NCI-H2029 (cell line): Measurements from ENCODE around the gene TNFRSF6B.

Source experiments
- DNase-seq: peaks from one replicate; lab custom pipeline; 2025; lab: John Stamatoyannopoulos, UW

TNFRSF6B gene

DNA sequence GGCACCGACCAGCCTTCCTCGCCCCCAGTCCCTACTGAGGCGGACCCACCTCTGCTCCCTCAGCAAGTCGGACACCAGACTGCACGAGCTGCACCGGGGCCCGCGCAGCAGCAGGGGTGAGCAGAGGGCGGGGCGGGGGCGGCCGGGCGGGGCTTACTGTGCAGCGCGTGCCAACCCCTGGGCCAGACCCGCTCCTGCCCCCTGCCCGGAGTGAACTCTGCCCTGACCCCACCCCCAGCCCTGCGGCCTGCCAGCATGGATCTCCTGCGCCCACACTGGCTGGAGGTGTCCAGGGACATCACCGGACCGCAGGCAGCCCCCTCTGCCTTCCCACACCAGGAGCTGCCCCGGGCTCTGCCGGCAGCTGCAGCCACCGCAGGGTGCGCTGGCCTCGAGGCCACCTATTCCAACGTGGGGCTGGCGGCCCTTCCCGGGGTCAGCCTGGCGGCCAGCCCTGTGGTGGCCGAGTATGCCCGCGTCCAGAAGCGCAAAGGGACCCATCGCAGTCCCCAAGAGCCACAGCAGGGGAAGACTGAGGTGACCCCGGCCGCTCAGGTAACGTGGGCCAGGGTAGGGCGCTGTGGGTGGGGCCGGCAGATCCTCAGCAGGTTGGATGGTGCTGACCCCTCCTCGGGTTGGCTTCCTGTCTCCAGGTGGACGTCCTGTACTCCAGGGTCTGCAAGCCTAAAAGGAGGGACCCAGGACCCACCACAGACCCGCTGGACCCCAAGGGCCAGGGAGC lies 41.7 kb downstream of the TNFRSF6B start:
- no peak for DNase-seq

GRCh38 chr20:63738687-63739129 lies 42.3 kb downstream of the TNFRSF6B start:
- DNase-seq: no peak

- peak; percentile 60 for DNase-seq
These were observed 42.9 kb downstream of the TNFRSF6B start, which contains the start of gene SLC2A4RG for GRCh38 chr20:63739130-63740069. Gene SLC2A4RG (plus strand): TSS chr20:63739776. CDS start chr20:63739913, 137 bp downstream.

DNA sequence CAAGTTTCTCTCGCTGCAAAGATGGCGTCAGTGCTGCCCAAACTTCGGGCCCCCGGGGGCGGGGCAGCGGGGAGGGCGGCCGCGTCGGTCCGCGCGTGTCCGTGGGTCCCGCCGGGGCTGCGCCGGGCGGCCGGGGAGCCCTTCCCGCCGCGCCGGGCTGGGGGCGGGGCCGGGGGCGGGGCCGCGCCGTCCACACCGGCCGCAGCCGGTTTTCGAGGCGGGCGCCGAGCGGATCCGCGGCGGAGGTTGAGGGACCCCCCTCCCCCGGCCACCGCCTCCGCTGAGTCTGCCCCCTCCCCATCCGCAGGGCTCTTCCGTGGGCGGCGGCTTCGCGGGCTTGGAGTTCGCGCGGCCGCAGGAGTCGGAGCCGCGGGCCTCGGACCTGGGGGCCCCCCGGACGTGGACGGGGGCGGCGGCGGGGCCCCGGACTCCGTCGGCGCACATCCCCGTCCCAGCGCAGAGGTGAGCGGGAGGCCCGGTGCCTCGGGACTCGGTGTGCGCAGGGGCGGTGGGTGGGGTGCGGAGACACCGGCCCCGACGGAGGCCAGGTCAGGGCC lies 43.7 kb downstream of the TNFRSF6B start:
- DNase-seq: peak; percentile 32

- DNase-seq: peak; percentile 71
These were observed 44.3 kb downstream of the TNFRSF6B start for GRCh38 chr20:63740627-63741353.

DNA sequence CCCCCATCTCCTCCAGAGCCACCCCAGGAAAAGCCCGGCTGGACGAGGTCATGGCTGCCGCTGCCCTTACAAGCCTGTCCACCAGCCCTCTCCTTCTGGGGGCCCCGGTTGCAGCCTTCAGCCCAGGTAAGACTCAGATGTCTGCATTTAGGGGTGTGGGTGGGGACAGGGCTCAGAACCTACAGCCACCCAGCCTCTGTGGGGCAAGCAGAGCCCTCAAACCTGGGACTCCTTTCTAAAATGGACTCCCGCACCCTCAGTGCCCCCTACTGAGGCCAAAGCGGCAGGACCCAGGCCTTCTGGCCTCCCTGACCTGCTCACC lies 44.9 kb downstream of the TNFRSF6B start:
- no peak for DNase-seq

DNA sequence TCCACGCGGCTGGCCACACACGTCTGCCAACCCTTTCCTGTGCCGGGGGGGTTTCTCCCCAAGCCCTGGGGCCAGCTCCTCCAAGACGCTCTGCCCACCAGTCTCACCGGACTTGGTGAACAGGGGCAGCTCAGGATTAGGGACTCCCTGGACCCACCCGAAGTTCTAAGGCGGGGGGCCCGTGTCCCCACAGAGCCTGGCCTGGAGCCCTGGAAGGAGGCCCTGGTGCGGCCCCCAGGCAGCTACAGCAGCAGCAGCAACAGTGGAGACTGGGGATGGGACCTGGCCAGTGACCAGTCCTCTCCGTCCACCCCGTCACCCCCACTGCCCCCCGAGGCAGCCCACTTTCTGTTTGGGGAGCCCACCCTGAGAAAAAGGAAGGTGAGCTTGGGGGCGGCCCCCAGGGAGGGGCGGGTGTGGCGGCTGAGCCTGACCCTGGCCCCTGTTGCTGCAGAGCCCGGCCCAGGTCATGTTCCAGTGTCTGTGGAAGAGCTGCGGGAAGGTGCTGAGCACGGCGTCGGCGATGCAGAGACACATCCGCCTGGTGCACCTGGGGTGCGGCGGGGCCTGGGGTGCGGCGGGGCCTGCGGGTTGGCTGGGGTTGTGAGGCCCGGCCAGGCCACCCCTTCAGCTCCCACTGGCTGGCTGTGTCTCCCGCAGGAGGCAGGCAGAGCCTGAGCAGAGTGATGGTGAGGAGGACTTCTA lies 45.4 kb downstream of the TNFRSF6B start:
- DNase-seq: no peak

DNA sequence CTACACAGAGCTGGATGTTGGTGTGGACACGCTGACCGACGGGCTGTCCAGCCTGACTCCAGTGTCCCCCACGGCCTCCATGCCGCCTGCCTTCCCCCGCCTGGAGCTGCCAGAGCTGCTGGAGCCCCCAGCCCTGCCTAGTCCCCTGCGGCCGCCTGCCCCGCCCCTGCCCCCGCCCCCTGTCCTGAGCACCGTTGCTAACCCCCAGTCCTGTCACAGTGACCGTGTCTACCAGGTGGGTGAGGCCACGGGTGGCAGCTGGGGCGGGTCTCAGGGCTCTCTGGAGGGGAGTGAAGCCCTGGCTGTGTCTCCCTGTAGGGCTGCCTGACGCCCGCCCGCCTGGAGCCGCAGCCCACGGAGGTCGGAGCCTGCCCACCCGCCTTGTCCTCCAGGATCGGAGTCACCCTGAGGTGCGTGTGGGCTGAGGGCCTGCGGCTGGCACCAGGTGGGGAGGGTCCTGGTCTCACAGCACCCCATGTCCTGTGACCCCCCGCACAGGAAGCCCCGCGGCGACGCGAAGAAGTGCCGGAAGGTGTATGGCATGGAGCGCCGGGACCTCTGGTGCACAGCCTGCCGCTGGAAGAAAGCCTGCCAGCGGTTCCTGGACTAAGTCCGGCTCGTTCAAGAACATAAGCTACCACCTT lies 46.1 kb downstream of the TNFRSF6B start:
- DNase-seq: no peak

DNA sequence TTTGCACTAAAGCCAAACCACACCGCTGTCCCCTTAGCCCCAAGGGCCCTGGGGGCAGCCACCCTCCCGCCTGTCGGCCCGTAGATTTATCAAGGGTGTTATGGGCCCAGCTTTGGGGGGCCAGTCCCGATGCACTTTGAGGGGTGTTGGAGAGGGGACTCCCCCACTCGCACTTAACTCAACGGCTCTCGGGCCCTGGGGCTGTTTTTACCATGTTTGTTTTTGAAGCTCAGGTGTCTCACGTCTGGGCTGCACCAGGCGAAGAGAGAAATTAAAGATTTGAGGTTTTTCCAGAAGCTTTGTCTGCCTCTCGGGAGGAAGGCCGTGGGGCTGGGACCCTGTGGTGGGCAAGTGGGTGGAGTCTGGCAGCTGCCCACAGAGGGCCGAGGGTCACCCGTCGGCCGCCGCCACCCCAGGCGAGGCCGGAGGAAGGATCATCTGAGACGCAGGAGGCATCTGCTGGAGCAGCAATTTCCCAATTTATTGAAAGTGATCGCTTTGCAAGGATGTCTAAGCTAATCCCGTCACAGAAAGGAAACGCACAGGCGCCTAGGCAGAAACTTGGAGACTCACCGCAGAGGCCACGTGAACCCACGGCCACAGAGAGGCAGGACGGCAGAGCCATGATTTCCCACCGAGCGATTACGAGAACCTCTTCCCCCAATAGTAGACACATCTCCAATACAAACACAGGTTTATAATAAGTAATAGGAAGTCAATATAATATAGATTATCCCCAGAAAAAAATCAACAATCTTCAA lies 46.9 kb downstream of the TNFRSF6B start:
- DNase-seq: no peak

DNA sequence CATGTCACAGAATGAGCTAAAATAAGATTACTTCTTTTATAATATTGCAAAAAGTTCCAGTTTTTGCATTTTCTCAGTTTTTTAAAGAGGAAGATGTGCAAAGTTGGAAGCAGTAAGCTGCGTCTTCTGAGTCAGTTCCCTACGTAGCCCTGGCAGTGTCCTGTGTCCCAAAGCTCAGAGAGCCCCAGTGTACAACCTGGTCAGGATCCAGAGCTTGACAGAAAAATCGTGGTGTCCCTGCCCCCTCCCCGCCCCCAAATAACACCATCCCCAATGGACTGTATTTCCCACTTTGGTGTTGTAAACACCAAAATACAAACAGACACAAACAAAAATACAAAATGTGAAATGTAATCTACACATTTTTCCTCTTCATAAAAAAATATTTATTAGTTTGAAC lies 47.7 kb downstream of the TNFRSF6B start:
- DNase-seq: no peak

DNA sequence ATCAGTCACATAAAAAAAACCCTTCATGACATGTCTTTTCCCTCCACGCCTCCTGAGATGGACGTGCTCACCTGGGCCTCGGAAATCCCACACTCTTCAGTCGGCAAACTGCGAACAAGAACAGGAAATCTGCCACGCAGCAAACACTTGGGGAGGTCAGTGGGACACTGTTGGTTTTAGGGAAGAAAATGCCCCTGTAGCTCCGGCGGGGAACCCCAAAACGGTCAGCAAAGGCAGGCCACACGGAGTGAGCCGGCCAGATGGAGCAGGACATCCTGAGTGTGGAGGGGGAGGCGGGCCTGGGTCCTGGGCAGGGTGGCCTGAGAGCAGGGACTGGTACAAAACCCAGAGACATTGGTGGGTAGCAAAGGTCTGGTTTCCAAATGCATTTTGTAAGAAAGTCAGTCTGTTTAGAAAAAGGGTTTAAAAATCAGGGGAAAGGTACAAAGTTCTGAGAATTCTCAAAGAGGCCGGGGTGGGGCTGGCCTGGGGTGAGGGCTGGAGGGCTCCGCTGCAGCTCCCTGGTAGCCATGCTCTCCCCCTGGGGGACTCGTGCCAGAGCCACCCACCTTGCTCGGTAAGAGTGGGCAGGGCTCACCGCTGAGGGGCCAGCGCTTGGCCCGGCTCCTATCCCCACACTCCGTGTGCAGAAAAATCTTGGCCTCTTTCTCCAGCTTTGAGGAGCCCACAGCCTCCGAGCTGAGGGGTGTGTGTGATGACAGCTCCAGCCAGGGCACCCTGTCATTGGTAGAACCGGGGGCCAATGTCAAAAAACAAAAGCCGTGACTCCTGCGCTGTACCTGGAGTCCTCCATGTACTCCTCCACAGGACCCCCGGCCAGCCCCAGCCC lies 48.3 kb downstream of the TNFRSF6B start:
- no peak for DNase-seq

DNA sequence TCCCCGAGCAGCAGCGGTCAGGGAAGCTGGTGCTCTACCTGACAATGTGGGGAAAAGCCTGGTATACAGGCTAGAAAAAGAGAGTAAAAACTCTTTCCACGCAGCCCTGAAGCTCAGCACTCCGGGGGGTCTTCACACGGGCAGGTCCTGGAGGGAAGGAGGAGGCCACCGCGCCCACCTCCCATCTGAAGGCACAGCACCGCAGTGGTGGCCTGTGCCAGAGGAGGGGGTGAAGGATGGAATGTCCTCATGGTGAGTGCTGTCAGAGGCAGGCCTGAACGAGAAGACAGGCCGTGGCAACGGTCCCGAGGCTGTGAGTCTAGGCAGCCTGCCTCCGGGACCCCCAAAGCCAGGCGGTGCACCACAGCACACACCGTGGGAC lies 49.0 kb downstream of the TNFRSF6B start:
- no peak for DNase-seq

DNA sequence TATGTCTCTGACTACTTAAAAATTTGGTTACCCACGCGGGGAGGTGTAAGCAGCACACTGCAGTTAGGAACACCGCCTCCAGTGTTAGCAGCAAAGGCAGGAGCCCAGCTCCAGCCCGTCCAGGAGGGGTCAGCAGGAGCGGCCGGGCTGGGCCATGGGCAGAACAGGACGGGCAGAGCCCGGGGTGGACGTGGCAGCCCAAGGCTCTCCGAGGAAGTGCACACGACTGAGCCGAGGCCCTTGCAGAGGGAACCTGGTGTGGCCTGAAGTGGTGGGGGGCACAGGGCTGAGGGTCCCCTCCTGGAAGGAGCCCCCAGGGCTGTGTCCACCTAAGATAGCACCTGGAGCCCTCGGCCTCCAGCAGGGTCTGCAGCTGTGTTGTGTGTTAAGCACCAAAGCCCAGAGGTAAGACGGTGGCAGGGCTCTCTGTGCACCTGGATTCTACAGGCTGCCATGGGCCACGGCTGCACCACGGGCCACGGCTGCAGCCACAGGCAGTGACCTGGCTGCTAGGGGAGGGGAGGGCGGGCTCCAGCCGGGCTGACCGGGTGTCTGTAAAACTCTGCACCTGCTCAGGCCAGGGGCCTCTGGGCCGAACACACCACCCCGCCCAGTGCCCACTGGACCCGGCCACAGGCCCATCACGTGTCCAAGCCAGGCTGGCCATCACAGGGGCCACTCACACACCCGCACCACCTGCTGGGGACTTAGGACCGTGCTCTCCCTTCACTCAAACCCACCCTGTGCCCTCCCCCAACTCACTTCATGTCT lies 49.7 kb downstream of the TNFRSF6B start:
- DNase-seq: no peak

GRCh38 chr20:63746751-63747315 lies 50.4 kb downstream of the TNFRSF6B start:
- no peak for DNase-seq

GRCh38 chr20:63747622-63748069 lies 51.2 kb downstream of the TNFRSF6B start:
- DNase-seq: no peak
